Naive thymus-derived CD8-positive, alpha-beta T cell (primary cell): ENCODE data around the gene CDC20B. TPM values are rescaled to one million over a fixed set of nuclear protein-coding genes. Genes with fewer than 3 reads are reported as not detected.

ENCODE experiments used
- microRNA-seq: library from miRNA; unstranded; fragments of <30 nt; microRNA quantifications from one replicate; pipeline ENCODE4 v1.2.0, GENCODE V29; 2022; ENCODE audit warnings: borderline microRNAs expressed
- polyA plus RNA-seq, 3 donors: library from polyadenylated mRNA; unstranded; fragments of 300-500 nt; fragmentation: Illumina TruSeq; gene quantifications; one replicate each; pipeline ENCODE4 v1.2.3, GENCODE V29; 2021
- total RNA-seq, 8 experiments: library from RNA in 2 of 8; stranded (reverse) in 2 of 8; gene quantifications; one replicate each; pipeline ENCODE4 v1.2.3 and lab custom pipeline; 2021 to 2026

CDC20B gene
- total and polyA plus RNA-seq, 5 experiments from 2014 or later, result not detected

Small RNAs within 50 kb of the gene (microRNA-seq; reads per million reads assigned to microRNA genes)
- gene MIR449A (3.8 reads per million, percentile 7 among the genes with 10 or more reads in this experiment), gene MIR449B (not detected), gene MIR449C (not detected)

Other genes starting within 250 kb of the CDC20B start
- gene ESM1, start 187.6 kb downstream of the CDC20B start, total RNA-seq, result not detected
- under 1 TPM in 2 of 3 donors, not detected in 1; 0.11 to 0.59 TPM for gene ESM1, start 187.6 kb downstream of the CDC20B start, polyA plus RNA-seq
- gene GZMK, start 148.9 kb downstream of the CDC20B start, total RNA-seq, result 1 to 10 TPM; 4.9 to 8.5 TPM
- gene GZMK, start 148.9 kb downstream of the CDC20B start, polyA plus RNA-seq, result 100 to 1,000 TPM in 1 of 3 donors, 10 to 100 TPM in 2; 10.1 to 227 (median 21.2) TPM
- 1 to 10 TPM; 5.4 to 7.3 TPM for gene GZMA, start 70.5 kb downstream of the CDC20B start, total RNA-seq
- gene GZMA, start 70.5 kb downstream of the CDC20B start, polyA plus RNA-seq, result 100 to 1,000 TPM in 1 of 3 donors, 10 to 100 TPM in 2; 12.6 to 713 (median 35.7) TPM
- not detected for gene GPX8, start 13.0 kb downstream of the CDC20B start, total RNA-seq
- gene GPX8, start 13.0 kb downstream of the CDC20B start, polyA plus RNA-seq, result not detected
- gene MCIDAS, start 54.1 kb upstream of the CDC20B start, total RNA-seq, result not detected
- gene MCIDAS, start 54.1 kb upstream of the CDC20B start, polyA plus RNA-seq, result not detected
- gene CCNO, start 60.4 kb upstream of the CDC20B start, total RNA-seq, result not detected
- gene CCNO, start 60.4 kb upstream of the CDC20B start, polyA plus RNA-seq, result not detected
- gene DHX29, start 134.5 kb upstream of the CDC20B start, total RNA-seq, result 10 to 100 TPM; 19.9 to 23.9 TPM
- gene DHX29, start 134.5 kb upstream of the CDC20B start, polyA plus RNA-seq, result 10 to 100 TPM; 14.3 to 16.0 (median 15.4) TPM
- 10 to 100 TPM; 69.2 to 79.9 TPM for gene MTREX, start 134.8 kb upstream of the CDC20B start, total RNA-seq
- 10 to 100 TPM; 24.3 to 35.8 (median 27.4) TPM for gene MTREX, start 134.8 kb upstream of the CDC20B start, polyA plus RNA-seq